Stimulated activated CD4-positive, alpha-beta T cell treated with anti-CD3 and anti-CD28 coated beads, Interleukin-1b, Interleukin-23, amount 100 ng/mL, for 1 hour (primary cell): ENCODE data around the gene PALS1.

Experiments used
- DNase-seq, 2 donors: peaks; one replicate each; pipeline ENCODE4 v3.0.0-alpha.2; 2020; ENCODE audit warnings: low read depth in 2 of 2

PALS1 gene

GRCh38 chr14:67241411-67242167 is at the start of gene PALS1:
PALS1 (plus strand) TSS chr14:67241435; CDS start chr14:67279171, 37,736 bp downstream.
- DNase-seq = no peak

GRCh38 chr14:67191768-67192290 is 49.4 kb upstream of the PALS1 start:
- DNase-seq = no peak

- no peak for DNase-seq
Measured at GRCh38 chr14:67192366-67192765, 48.9 kb upstream of the PALS1 start.

- DNase-seq = no peak
Measured at GRCh38 chr14:67195279-67195678, 46.0 kb upstream of the PALS1 start.

GRCh38 chr14:67199016-67199415 is 42.2 kb upstream of the PALS1 start:
- DNase-seq = no peak

- no peak for DNase-seq
Measured at GRCh38 chr14:67207810-67208209, 33.4 kb upstream of the PALS1 start.

GRCh38 chr14:67218126-67218525 is 23.1 kb upstream of the PALS1 start:
- no peak for DNase-seq

- no peak for DNase-seq
Measured at GRCh38 chr14:67221248-67221981, 19.8 kb upstream of the PALS1 start.

GRCh38 chr14:67221982-67222328 is 19.3 kb upstream of the PALS1 start:
- DNase-seq = no peak

- no peak for DNase-seq
Measured at GRCh38 chr14:67225523-67225922, 15.7 kb upstream of the PALS1 start.

- DNase-seq = no peak
Measured at GRCh38 chr14:67228325-67228984, 12.8 kb upstream of the PALS1 start.

GRCh38 chr14:67232066-67232465 is 9.2 kb upstream of the PALS1 start:
- DNase-seq = no peak

- DNase-seq = no peak
Measured at GRCh38 chr14:67232621-67233020, 8.6 kb upstream of the PALS1 start.

- no peak for DNase-seq
Measured at GRCh38 chr14:67237591-67237990, 3.6 kb upstream of the PALS1 start.

GRCh38 chr14:67239582-67239981 is 1.7 kb upstream of the PALS1 start:
- no peak for DNase-seq

- DNase-seq = peak in 1 of 2 donors; percentile 2
Measured at GRCh38 chr14:67240168-67240932, 885 bp upstream of the PALS1 start.

GRCh38 chr14:67240978-67241410 is 241 bp upstream of the PALS1 start:
- peak; percentile 68 to 77 for DNase-seq

- DNase-seq = no peak
Measured at GRCh38 chr14:67242168-67242420, 859 bp downstream of the PALS1 start.

GRCh38 chr14:67245104-67245503 is 3.9 kb downstream of the PALS1 start:
- DNase-seq = no peak

- no peak for DNase-seq
Measured at GRCh38 chr14:67251573-67252226, 10.5 kb downstream of the PALS1 start.

- no peak for DNase-seq
Measured at GRCh38 chr14:67253076-67253635, 11.9 kb downstream of the PALS1 start.
